K562 (cell line): ENCODE data around the gene TMEM217. TPM values are rescaled to one million over a fixed set of nuclear protein-coding genes. Genes with fewer than 3 reads are reported as not detected.

Experiments used
- BRCA1 ChIP-seq, 2 experiments: fragments of 450-650 bp in 1 of 2; sonication (generic) in 1 of 2; formaldehyde crosslinking in 1 of 2; IDR thresholded peaks; 2 replicates each; pipeline versions ENCODE4 v1.5.0 to v1.6.1; 2017 to 2020; ENCODE audit warnings: mild to moderate bottlenecking in 1 of 2, missing genetic modification reagents in 1 of 2
- ETS2 ChIP-seq: IDR thresholded peaks from 2 replicates; pipeline ENCODE4 v1.6.1; 2016; ENCODE audit warnings: borderline replicate concordance, missing genetic modification characterization, mild to moderate bottlenecking, moderate library complexity, missing compliant biosample characterization; ENCODE audit not compliant: poor library complexity, severe bottlenecking
- EZH2 ChIP-seq: IDR thresholded peaks from 2 replicates; pipeline ENCODE4 v1.6.1; 2012; ENCODE audit warnings: low read depth, mild to moderate bottlenecking, inconsistent platforms, low read length, borderline replicate concordance
- FOXJ3 ChIP-seq: sonication (generic); formaldehyde crosslinking; IDR thresholded peaks from 2 replicates; pipeline ENCODE4 v1.4.0; 2020; ENCODE audit warnings: mild to moderate bottlenecking, missing genetic modification reagents
- KLF1 ChIP-seq: fragments of 450-650 bp; IDR thresholded peaks from 2 replicates; pipeline ENCODE4 v1.6.1; 2016; ENCODE audit warnings: missing genetic modification characterization, missing compliant biosample characterization
- MCM3 ChIP-seq: fragments of 450-650 bp; IDR thresholded peaks from 2 replicates; pipeline ENCODE4 v1.6.1; 2016
- NELFE ChIP-seq: IDR thresholded peaks from 2 replicates; pipeline ENCODE4 v1.6.1; 2011; ENCODE audit warnings: mild to moderate bottlenecking; ENCODE audit not compliant: insufficient read depth, insufficient read length
- SAFB2 ChIP-seq: fragments of 200-400 bp; formaldehyde crosslinking; IDR thresholded peaks from 2 replicates; pipeline ENCODE4 v1.6.1; 2018; ENCODE audit warnings: borderline replicate concordance, low read length, low read depth, moderate library complexity; ENCODE audit not compliant: severe bottlenecking
- SIN3A ChIP-seq, 2 experiments: fragments of 150-350 bp in 1 of 2; IDR thresholded peaks; 2 replicates each; pipeline ENCODE4 v1.6.1; 2011 to 2016; ENCODE audit warnings: borderline replicate concordance in 2 of 2, low read depth in 2 of 2, low read length in 2 of 2, mild to moderate bottlenecking in 2 of 2, moderate library complexity in 2 of 2; ENCODE audit not compliant: control insufficient read depth in 1 of 2
- STAT5B ChIP-seq: fragments of 250-450 bp; sonication (Bioruptor Pico); IDR thresholded peaks from 2 replicates; pipeline ENCODE4 v1.8.0; 2021; ENCODE audit warnings: mild to moderate bottlenecking, inconsistent platforms
- TAF7 ChIP-seq: fragments of 450-650 bp; IDR thresholded peaks from 2 replicates; pipeline ENCODE4 v1.6.1; 2016; ENCODE audit warnings: missing genetic modification characterization, missing compliant biosample characterization
- TRIM24 ChIP-seq, 2 experiments: fragments of 450-650 bp; IDR thresholded peaks; 2 replicates each; pipeline ENCODE4 v1.6.1; 2016
- TRIM25 ChIP-seq: fragments of 450-650 bp; IDR thresholded peaks from 2 replicates; pipeline ENCODE4 v1.7.0; 2016; ENCODE audit warnings: borderline replicate concordance
- USF2 ChIP-seq: sonication (generic); formaldehyde crosslinking; IDR thresholded peaks from 2 replicates; pipeline ENCODE4 v1.5.0; 2020; ENCODE audit warnings: missing genetic modification reagents
- ZFX ChIP-seq: sonication (generic); formaldehyde crosslinking; IDR thresholded peaks from 2 replicates; pipeline ENCODE4 v1.8.0; 2022; ENCODE audit warnings: mild to moderate bottlenecking, missing genetic modification reagents, moderate library complexity
- ZNF197 ChIP-seq: fragments of 200-800 bp; sonication (Bioruptor generic); IDR thresholded peaks from 2 replicates; pipeline ENCODE4 v1.6.1; 2016; ENCODE audit warnings: low read depth, missing genetic modification characterization, missing compliant biosample characterization
- ZNF274 ChIP-seq: IDR thresholded peaks from 2 replicates; pipeline ENCODE4 v1.6.1; 2011; ENCODE audit warnings: low read depth, mild to moderate bottlenecking, low read length, moderate library complexity, borderline replicate concordance
- ZNF398 ChIP-seq: fragments of 250-450 bp; sonication (Bioruptor Pico); IDR thresholded peaks from 2 replicates; pipeline ENCODE4 v1.8.0; 2021; ENCODE audit warnings: moderate library complexity, mild to moderate bottlenecking, inconsistent platforms
- ZNF512 ChIP-seq: IDR thresholded peaks from 2 replicates; pipeline ENCODE4 v1.6.1; 2016; ENCODE audit warnings: missing genetic modification characterization, missing compliant biosample characterization
- ZNF778 ChIP-seq: fragments of 450-650 bp; formaldehyde crosslinking; IDR thresholded peaks from 2 replicates; pipeline ENCODE4 v1.4.0; 2020; ENCODE audit warnings: mild to moderate bottlenecking, moderate library complexity
- ZSCAN32 ChIP-seq: fragments of 450-650 bp; formaldehyde crosslinking; IDR thresholded peaks from 2 replicates; pipeline ENCODE4 v1.4.0; 2020; ENCODE audit warnings: mild to moderate bottlenecking, moderate library complexity
- polyA plus RNA-seq, 8 experiments: library from polyadenylated mRNA; depleted of rRNA in 4 of 8; stranded (reverse) in 5 of 8; unstranded in 3 of 8; fragments of >200 nt; fragmentation: Nextera tagmentation in 2 of 8; fragmentation: Illumina TruSeq in 1 of 8; extraction: Ambion mirVana in 2 of 8; extraction: Trizol in 1 of 8; gene quantifications; 2 replicates each; pipeline versions ENCODE4 v1.2.1 to v1.2.3, GENCODE V29; 2011 to 2014; ENCODE audit warnings: inconsistent platforms in 1 of 8, missing spikeins in 1 of 8
- total RNA-seq, 7 experiments: library from RNA; depleted of rRNA in 6 of 7; stranded (reverse); fragments of >200 nt in 6 of 7; fragmentation: Illumina TruSeq in 2 of 7; extraction: Trizol in 2 of 7; gene quantifications; 2 replicates each; pipeline versions ENCODE4 v1.2.1 to v1.2.3, GENCODE V29; 2011 to 2021; ENCODE audit warnings: low replicate concordance in 1 of 7

TMEM217 gene
- total and polyA plus RNA-seq, 9 of the 15 experiments (the other 6 are each of a cell fraction or from before 2014, with no cell fraction given), result 1.3 to 8.0 (median 1.9) TPM

- peak; percentile 97 for TF ChIP-seq TRIM25
- no peak for TF ChIP-seq ZNF197 (CRISPR knock-in tag)
- no peak for TF ChIP-seq USF2 (CRISPR knock-in tag)
- no peak for TF ChIP-seq ETS2 (tag)
- peak; percentile 62 to 65; a peak in 2 of 4 replicates for TF ChIP-seq TRIM24 (IDR thresholded peaks at IDR 0.05)
- TF ChIP-seq BRCA1 (IDR thresholded peaks at IDR 0.05), result no peak
- TF ChIP-seq BRCA1 (CRISPR knock-in tag; IDR thresholded peaks at IDR 0.05), result no peak
- TF ChIP-seq ZNF778 (CRISPR knock-in tag), result no peak
- TF ChIP-seq SIN3A (IDR thresholded peaks at IDR 0.05; ENCODE audit: borderline replicate concordance in 2 of 2, control insufficient read depth in 1 of 2, low read depth in 2 of 2, low read length in 2 of 2), result no peak
- no peak for TF ChIP-seq FOXJ3
- TF ChIP-seq ZNF398 (CRISPR knock-in tag), result no peak
- TF ChIP-seq ZSCAN32, result no peak
- TF ChIP-seq NELFE, result no peak
- no peak for TF ChIP-seq ZNF512
- TF ChIP-seq ZFX, result peak; percentile 72
- no peak for TF ChIP-seq ZNF274
- TF ChIP-seq MCM3, result peak; percentile 90; the same call in 1 of the 2 replicates
- TF ChIP-seq EZH2, result no peak
- no peak for TF ChIP-seq SAFB2
- TF ChIP-seq TAF7, result no peak
- no peak for TF ChIP-seq KLF1 (tag)
- no peak for TF ChIP-seq STAT5B (CRISPR knock-in tag)
Measured at GRCh38 chr6:37204014-37204751, 53.8 kb downstream of the TMEM217 start (continued).
